Kasumi-1 (cell line): ENCODE results near the gene NECTIN4.
A peak's percentile ranks its signal among the peaks of the same experiment; 100 is the strongest.
"Not testable (repeated sequence)": the region's sequence is repeated elsewhere in the genome, so short reads cannot be mapped to it uniquely, and the experiment has no call there.

ENCODE experiments used
- DNase-seq, 2 experiments: peaks; one replicate each; lab custom pipeline; 2025; lab: John Stamatoyannopoulos, UW

The NECTIN4 gene

DNA sequence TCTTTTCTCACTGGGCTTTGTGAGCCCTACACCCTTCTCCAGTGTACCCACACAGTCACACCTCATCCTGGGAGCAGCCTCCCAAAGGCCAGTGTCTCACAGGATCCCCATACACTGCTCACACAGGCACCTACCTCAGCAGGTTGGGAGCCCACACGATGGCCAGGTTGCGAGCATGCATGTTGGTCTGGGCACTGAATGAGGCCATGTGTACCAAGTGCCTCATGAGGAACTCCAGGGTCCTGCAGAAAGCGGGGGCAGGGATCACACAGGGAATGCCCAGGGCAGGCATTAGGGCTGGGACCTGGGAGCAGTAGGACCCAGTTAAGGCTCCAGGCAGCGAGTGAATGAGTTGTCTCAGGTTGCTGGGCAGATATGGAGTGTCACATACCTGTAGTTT, 35.1 kb downstream of the NECTIN4 start:
- no peak for DNase-seq

DNA sequence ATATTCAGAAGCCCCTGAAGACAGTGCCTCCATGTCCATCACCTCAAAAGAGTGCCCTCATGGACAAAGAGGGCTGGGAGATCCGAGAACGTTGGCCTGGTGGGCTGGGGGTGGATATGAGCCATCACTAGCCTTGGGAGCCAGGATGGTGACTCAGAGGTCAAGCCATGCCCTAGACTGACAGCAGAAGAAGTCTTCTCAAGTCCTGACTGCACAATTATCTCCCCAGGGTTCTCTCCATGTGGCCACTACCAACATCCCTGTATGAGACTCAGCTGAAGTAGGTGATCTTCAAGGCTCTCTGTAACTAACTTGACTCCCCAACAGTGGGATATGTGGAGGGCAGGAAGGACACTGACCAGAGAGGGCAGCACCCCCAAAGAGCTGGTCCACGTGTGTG, 36.5 kb downstream of the NECTIN4 start:
- no peak for DNase-seq

DNA sequence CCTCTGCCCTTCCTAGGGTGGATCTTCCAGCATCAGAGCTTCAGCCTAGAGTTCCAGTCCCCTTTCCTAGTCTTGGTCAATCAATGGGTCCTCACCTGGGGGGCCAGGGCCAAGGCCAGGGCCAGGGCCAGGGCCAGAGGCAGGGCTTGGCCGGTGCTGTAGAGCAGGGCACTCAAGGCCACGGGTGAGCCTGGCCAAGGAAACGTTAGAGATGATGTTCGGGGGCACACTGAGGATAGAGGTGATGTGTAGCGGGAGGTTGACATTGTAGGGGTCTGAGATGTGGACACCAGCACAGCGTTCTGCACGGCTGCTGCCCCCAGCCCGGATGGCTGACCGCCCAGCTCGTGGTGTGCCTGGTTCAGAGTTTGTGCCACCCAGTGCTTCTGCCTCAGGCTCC, 38.1 kb downstream of the NECTIN4 start:
- no peak for DNase-seq

DNA sequence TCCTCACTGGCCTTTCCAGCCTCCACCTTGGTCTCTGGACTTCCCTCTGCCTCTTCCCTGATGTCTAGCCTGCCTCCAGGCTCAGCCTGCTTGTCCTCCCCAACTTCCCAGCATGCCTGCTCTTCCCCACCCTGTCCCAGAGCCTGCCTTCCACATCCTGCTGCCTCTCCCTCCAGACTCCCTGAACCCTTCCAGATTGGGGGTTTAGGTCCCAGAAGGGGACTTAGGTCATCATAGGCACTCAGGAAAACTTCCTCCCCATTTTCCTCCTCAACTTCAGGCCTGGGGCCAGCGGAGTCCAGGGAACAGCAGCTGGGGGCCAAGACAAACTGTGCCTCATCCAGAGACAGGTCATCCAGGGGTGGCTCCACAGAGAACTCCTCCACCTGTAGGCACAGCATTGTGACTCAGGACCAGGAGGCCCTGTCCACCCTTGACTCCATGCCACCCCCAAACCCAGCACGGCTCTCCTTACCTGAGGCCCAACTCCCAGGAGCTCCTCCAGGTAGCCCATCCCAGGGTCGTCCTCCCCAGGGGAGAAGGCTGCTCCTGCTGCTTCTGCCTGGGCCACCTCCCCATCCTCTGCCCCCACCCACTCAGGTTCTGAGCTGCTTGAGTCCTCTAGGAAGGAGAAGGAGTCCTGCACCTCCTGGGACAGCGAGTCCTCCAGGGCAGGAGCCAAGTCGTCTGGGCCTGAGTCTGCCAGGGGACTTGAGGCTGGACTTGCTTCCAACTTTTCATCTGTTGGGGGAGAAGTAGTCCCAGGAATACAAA, 40.2 kb downstream of the NECTIN4 start:
- DNase-seq = no peak

DNA sequence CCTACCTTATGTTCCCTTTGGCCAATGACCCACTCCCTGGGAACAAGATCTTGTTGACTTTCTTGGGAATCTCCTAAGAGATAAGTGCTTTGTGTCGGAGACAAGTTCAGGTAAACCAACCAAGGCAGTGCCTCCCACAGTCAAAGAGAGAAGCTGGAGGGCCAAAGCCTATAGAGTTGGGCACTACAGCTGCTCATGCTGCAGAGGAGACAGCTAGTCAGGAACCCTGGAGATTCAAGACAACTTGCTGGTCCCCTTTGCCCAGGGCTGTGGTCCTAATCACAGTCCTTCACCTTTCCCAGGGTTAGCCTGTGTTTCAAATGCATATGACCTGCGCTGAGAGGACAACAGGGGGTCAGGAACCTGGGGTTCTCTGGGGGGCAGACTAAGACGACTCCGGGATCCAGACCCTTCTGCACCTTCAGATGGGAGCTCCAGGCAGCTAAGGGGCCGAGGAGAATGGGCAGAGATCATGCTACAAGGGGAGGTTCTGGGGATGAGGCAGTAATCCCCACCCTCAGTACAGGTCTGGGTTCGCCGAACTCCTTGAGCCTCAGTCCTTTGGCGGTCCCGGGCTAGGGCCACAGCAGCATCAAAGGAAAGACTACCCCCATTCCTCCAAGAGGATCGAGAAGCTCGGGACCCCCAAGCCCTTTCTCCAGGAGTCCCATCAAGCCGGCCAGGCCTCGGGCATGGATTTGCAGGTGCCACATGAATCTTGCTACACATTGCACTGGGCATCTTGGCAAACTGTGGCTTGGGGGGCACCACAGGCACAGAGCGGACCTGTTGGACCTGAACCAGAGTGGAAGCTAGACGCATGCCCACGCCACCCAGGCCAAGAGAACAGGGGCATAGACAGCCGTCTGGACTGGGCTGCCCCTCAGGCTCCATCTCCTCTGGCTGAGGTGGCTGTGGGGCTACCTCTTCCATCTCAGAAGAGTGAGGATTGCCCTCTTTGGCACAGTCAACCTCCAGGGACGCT, 41.6 kb downstream of the NECTIN4 start:
- DNase-seq = no peak

DNA sequence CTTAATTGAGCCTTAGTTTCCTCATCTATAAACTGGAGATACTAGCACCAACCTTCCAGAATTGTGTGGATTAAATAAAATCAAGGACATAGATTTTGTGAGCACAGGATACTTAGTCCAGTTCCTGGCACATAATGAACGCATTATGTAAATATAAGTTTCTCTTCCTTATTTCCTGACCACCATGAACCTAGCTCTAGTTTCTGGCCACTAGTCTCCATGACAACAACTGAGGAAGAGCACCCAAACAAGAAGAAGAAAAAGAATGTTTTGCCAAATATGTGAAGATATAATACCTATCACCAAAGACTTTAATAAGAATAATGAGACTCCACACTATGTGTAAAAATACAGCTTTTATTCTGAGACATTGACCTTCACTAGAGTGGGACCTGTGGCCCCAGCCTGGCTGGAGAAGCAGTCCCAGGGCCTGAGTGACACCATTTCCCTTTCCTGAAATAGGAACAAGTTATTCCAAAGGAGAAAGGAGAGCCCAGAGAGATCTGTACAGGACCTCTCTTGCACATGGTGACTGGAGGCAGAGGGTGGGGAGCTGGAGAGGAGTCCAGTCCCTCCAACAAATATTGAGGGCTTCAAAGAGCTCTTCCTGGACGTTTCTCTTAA, 42.6 kb downstream of the NECTIN4 start:
- peak in 1 of 2 experiments; percentile 11 for DNase-seq

- DNase-seq = peak; percentile 96 to 98
Observed at GRCh38 chr1:161045736-161046604, 43.4 kb downstream of the NECTIN4 start, which contains the start of gene USF1. USF1 (minus strand) TSS chr1:161045977; CDS start chr1:161043275, 2,702 bp downstream.

- peak; percentile 96 to 97 for DNase-seq
Observed at GRCh38 chr1:161044908-161045735, 44.2 kb downstream of the NECTIN4 start.

DNA sequence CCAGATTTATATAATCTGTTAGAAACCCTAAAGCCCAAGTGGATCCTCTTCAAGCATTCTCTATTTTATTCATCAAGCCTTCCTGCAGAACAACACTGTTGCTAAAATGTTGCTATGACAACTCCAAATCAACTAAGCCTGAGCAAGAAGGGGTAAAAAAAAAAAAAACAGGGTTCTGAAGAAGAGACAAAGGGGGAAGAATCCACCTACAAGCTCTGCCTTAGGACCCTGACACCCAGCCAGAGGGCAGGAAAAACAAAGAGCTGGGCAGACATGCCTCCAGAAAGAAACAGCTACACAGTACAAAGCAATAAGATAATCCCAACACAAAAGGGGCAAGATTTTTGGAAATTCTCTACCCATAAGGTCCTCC, 44.8 kb downstream of the NECTIN4 start:
- DNase-seq = no peak

- DNase-seq = no peak
Observed at GRCh38 chr1:161039546-161039945, 49.8 kb downstream of the NECTIN4 start.

GRCh38 chr1:161039154-161039545, 50.2 kb downstream of the NECTIN4 start:
- DNase-seq = no peak

GRCh38 chr1:161038523-161039153, 50.7 kb downstream of the NECTIN4 start, which contains the start of gene TSTD1:
TSTD1 (minus strand) TSS chr1:161038964; CDS start chr1:161038889, 75 bp downstream.
- DNase-seq = peak; percentile 73 to 79

- no peak for DNase-seq
Observed at GRCh38 chr1:161037661-161038522, 51.5 kb downstream of the NECTIN4 start.

DNA sequence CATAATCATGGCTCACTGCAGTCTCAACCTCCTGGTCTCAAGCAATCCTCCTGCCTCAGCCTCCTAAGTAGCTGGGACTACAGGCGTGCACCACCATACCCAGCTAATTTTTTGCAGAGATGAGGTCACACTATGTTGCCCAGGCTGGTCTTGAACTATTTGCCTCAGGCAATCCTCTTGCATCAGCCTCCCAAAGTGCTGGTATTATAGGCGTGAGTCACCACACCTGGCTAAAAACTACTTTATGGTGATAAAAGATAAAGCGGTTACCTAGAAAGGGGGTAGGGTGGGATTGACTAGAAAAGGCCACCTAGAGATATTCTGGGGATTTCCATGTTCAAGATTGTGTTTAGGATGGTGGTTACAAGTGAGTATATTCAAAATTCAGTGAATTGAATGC, 55.6 kb downstream of the NECTIN4 start:
- DNase-seq = no peak

- no peak for DNase-seq
Observed at GRCh38 chr1:161032409-161032808, 56.9 kb downstream of the NECTIN4 start.

GRCh38 chr1:161031874-161032273, 57.5 kb downstream of the NECTIN4 start:
- no peak for DNase-seq

GRCh38 chr1:161029466-161029865, 59.9 kb downstream of the NECTIN4 start:
- DNase-seq = not testable (repeated sequence)

DNA sequence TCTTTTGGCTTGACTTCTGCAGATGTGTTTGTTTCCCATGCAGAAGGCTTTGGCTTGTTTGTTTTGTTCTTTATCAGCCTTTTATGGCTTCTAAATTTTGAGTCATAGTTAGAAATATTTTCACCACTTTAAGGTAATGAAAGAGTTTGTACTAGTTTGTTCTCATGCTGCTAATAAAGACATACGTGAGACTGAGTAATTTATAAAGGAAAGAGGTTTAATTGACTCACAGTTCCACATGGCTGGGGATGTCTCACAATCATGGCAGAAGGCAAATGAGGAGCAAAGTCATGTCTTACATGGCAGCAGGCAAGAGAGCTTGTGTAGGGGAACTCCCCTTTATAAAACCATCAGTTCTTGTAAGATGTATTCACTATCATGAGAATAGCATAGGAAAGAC, 62.4 kb downstream of the NECTIN4 start:
- DNase-seq = not testable (repeated sequence)

DNA sequence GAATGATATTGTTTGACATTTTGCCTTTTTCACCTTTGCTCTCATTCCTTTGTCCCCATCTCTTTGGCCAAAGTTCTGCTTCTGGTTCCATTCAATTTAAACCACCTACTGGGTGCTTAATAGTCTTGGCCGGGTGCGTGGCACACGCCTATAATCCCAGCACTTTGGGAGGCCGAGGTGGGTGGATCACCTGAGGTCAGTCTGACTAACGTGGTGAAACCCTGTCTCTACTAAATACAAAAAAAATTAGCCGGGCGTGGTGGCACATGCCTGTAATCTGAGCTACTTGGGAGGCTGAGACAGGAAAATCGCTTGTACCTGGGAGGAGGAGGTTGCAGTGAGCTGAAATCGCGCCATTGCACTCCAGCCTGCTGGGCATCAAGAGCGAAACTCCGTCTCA, 66.9 kb downstream of the NECTIN4 start:
- DNase-seq = not testable (repeated sequence)
